H9 (cell line): ENCODE data around the gene ZNF664. TPM values are rescaled to one million over a fixed set of nuclear protein-coding genes. Genes with fewer than 3 reads are reported as not detected.

Experiments used
- DNase-seq: peaks from one replicate; pipeline ENCODE4 v3.0.0-alpha.2; 2017
- H2AFZ ChIP-seq: one replicate; pipeline ENCODE4 v1.6.1; 2013; ENCODE audit warnings: mild to moderate bottlenecking, low read length, control low read depth, moderate library complexity
- H2AK5ac ChIP-seq: 2 replicates; pipeline ENCODE4 v1.6.1; 2013; ENCODE audit warnings: low read length, control low read depth, mixed read lengths; ENCODE audit not compliant: insufficient read length
- H2BK120ac ChIP-seq: one replicate; pipeline ENCODE4 v1.6.1; 2013; ENCODE audit warnings: low read depth, mild to moderate bottlenecking, low read length, control low read depth, inconsistent platforms; ENCODE audit not compliant: poor library complexity, severe bottlenecking
- H2BK12ac ChIP-seq: 2 replicates; pipeline ENCODE4 v1.6.1; 2013; ENCODE audit warnings: low read length, control low read depth, mixed read lengths, low read depth; ENCODE audit not compliant: insufficient read length
- H2BK15ac ChIP-seq: 2 replicates; pipeline ENCODE4 v1.6.1; 2013; ENCODE audit warnings: low read depth, low read length, control low read depth
- H2BK20ac ChIP-seq: one replicate; pipeline ENCODE4 v1.6.1; 2013; ENCODE audit warnings: low read depth, mild to moderate bottlenecking, low read length, control low read depth, inconsistent platforms; ENCODE audit not compliant: poor library complexity, severe bottlenecking
- H2BK5ac ChIP-seq: 2 replicates; pipeline ENCODE4 v1.6.1; 2013; ENCODE audit warnings: low read length, control low read depth, mixed read lengths; ENCODE audit not compliant: insufficient read length
- H3K14ac ChIP-seq: 2 replicates; pipeline ENCODE4 v1.6.1; 2013; ENCODE audit warnings: low read length, control low read depth; ENCODE audit not compliant: insufficient read depth
- H3K18ac ChIP-seq: 2 replicates; pipeline ENCODE4 v1.6.1; 2013; ENCODE audit warnings: low read depth, mild to moderate bottlenecking, mixed read lengths, low read length, control low read depth; ENCODE audit not compliant: insufficient read length
- H3K23ac ChIP-seq: 2 replicates; pipeline ENCODE4 v1.6.1; 2013; ENCODE audit warnings: low read length, control low read depth, mixed read lengths, low read depth; ENCODE audit not compliant: insufficient read length
- H3K23me2 ChIP-seq: 2 replicates; pipeline ENCODE4 v1.6.1; 2013; ENCODE audit warnings: low read depth, mild to moderate bottlenecking, mixed read lengths, low read length, control low read depth; ENCODE audit not compliant: insufficient read length, poor library complexity, severe bottlenecking
- H3K27ac ChIP-seq: 2 replicates; pipeline ENCODE4 v1.5.1; 2013; ENCODE audit warnings: low read length, control low read depth, mixed read lengths, low read depth; ENCODE audit not compliant: insufficient read length
- H3K27me3 ChIP-seq: 2 replicates; pipeline ENCODE4 v1.6.1; 2013; ENCODE audit warnings: low read length, control low read depth, inconsistent platforms; ENCODE audit not compliant: insufficient read depth
- H3K4ac ChIP-seq: 2 replicates; pipeline ENCODE4 v1.6.1; 2013; ENCODE audit warnings: low read depth, mild to moderate bottlenecking, control low read depth, inconsistent platforms, low read length, moderate library complexity
- H3K4me1 ChIP-seq: 2 replicates; pipeline ENCODE4 v1.6.1; 2013; ENCODE audit warnings: low read length, control low read depth, inconsistent platforms; ENCODE audit not compliant: insufficient read depth
- H3K4me2 ChIP-seq: 2 replicates; pipeline ENCODE4 v1.6.1; 2013; ENCODE audit warnings: low read length, control low read depth, mixed read lengths; ENCODE audit not compliant: insufficient read length, insufficient read depth
- H3K56ac ChIP-seq: 2 replicates; pipeline ENCODE4 v1.6.1; 2013; ENCODE audit warnings: low read depth, mild to moderate bottlenecking, mixed read lengths, low read length, control low read depth; ENCODE audit not compliant: insufficient read length
- H3K79me1 ChIP-seq: 2 replicates; pipeline ENCODE4 v1.6.1; 2013; ENCODE audit warnings: low read depth, mild to moderate bottlenecking, moderate library complexity, low read length, control low read depth, inconsistent platforms; ENCODE audit not compliant: insufficient read depth, poor library complexity, severe bottlenecking
- H3K79me2 ChIP-seq: 2 replicates; pipeline ENCODE4 v1.6.1; 2013; ENCODE audit warnings: low read length, control low read depth, inconsistent platforms; ENCODE audit not compliant: insufficient read depth
- H3K9ac ChIP-seq: 2 replicates; pipeline ENCODE4 v1.6.1; 2013; ENCODE audit warnings: low read length, control low read depth, mixed read lengths; ENCODE audit not compliant: insufficient read length; ENCODE audit errors: extremely low read depth
- H3K9me3 ChIP-seq: one replicate; pipeline ENCODE4 v1.6.1; 2013; ENCODE audit warnings: low read depth, low read length, inconsistent platforms; ENCODE audit not compliant: control insufficient read depth
- H3T11ph ChIP-seq: one replicate; pipeline ENCODE4 v1.6.1; 2013; ENCODE audit warnings: mild to moderate bottlenecking, low read length, control low read depth, inconsistent platforms
- H4K20me1 ChIP-seq: one replicate; pipeline ENCODE4 v1.6.1; 2013; ENCODE audit not compliant: control insufficient read depth, insufficient read length, insufficient read depth
- H4K5ac ChIP-seq: 2 replicates; pipeline ENCODE4 v1.6.1; 2013; ENCODE audit warnings: low read depth, mild to moderate bottlenecking, mixed read lengths, low read length, control low read depth; ENCODE audit not compliant: insufficient read length
- H4K8ac ChIP-seq: replicated peaks from 2 replicates; pipeline ENCODE4 v1.6.1; 2013; ENCODE audit warnings: low read length, control low read depth, mixed read lengths, low read depth; ENCODE audit not compliant: insufficient read length
- H4K91ac ChIP-seq: 2 replicates; pipeline ENCODE4 v1.6.1; 2013; ENCODE audit warnings: low read depth, mild to moderate bottlenecking, moderate library complexity, mixed read lengths, low read length, control low read depth; ENCODE audit not compliant: insufficient read length
- H3K27ac Mint-ChIP-seq, 3 experiments: 2 replicates in 2 of 3; 3 replicates in 1 of 3; pipeline ENCODE4 v1.8.0; 2020 to 2021; ENCODE audit warnings: mixed read lengths in 3 of 3, mild to moderate bottlenecking in 1 of 3, moderate library complexity in 1 of 3
- H3K27me3 Mint-ChIP-seq: 2 replicates; pipeline ENCODE4 v1.8.0; 2021; ENCODE audit warnings: low read depth, mild to moderate bottlenecking, moderate library complexity, mixed read lengths
- H3K36me3 Mint-ChIP-seq, 3 experiments: 2 replicates in 2 of 3; 3 replicates in 1 of 3; pipeline ENCODE4 v1.8.0; 2020 to 2021; ENCODE audit warnings: low read depth in 3 of 3, mixed read lengths in 3 of 3; ENCODE audit not compliant: insufficient read depth in 1 of 3
- H3K4me1 Mint-ChIP-seq, 2 experiments: 2 replicates each; pipeline ENCODE4 v1.8.0; 2020; ENCODE audit warnings: mixed read lengths in 2 of 2
- H3K4me3 Mint-ChIP-seq, 2 experiments: 2 replicates in 1 of 2; 3 replicates in 1 of 2; pipeline ENCODE4 v1.8.0; 2020 to 2021; ENCODE audit warnings: mild to moderate bottlenecking in 2 of 2, mixed read lengths in 2 of 2, moderate library complexity in 1 of 2
- H3K9me3 Mint-ChIP-seq, 2 experiments: 2 replicates in 1 of 2; 3 replicates in 1 of 2; pipeline ENCODE4 v1.8.0; 2020; ENCODE audit warnings: mild to moderate bottlenecking in 2 of 2, mixed read lengths in 2 of 2, moderate library complexity in 1 of 2
- CTCF ChIP-seq: fragments of 200-600 bp; sonication (generic); conservative IDR thresholded peaks from 3 replicates; pipeline ENCODE4 v1.8.0; 2021; ENCODE audit warnings: antibody characterized with exemption, mild to moderate bottlenecking
- WGBS: extraction: QIAGEN DNeasy Blood & Tissue Kit; methylation state at CpG from one replicate; pipeline ENCODE4 v1.1.7; 2013; ENCODE audit warnings: missing lambda C conversion rate, low lambda C conversion rate, mixed read lengths; ENCODE audit not compliant: insufficient read length; ENCODE audit errors: extremely low coverage; 5-methylcytosine and 5-hydroxymethylcytosine counted together
- total RNA-seq: library from RNA; stranded (reverse); gene quantifications from 2 replicates; pipeline ENCODE4 v1.2.1, GENCODE V29; 2021

Gene ZNF664
- total RNA-seq, 1 experiment from 2014 or later = 29.5 TPM

DNA sequence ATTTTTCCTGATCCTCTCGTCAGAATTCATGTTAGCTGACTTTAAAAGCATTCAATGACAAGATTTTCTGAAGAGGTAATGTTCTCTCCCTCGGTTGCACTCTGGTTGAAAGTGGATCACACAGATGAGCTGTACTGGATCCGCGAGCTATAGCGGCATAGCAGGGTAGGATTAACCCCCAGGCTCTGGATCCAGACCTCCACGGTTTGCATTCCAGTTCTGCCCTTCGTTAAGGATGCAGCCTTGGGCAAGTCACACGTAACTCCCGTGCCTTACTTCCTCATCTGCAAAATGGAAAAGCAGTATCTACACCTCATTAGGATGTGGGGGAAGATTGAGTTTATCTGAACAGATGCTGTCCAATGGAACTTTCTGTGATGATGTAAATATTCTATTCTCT, 14.1 kb upstream of the ZNF664 start:
- no CpG with 5 or more reads among the region's 9 CpGs for WGBS
- H2AFZ ChIP-seq = no peak overlapping the region
- no peak overlapping the region for H2BK15ac ChIP-seq
- no peaks in the 10 kb centered on the region for H3K4me1 ChIP-seq
- no peak overlapping the region for H2BK5ac ChIP-seq
- no peak overlapping the region for H3K56ac ChIP-seq
- H4K8ac ChIP-seq = no peak overlapping the region
- H2BK20ac ChIP-seq = no peak overlapping the region
- no peaks in the 10 kb centered on the region for H3K9me3 ChIP-seq
- no peak overlapping the region for H3K27ac Mint-ChIP-seq
- DNase-seq = no peak
- H4K20me1 ChIP-seq = no peaks in the 10 kb centered on the region
- no peak overlapping the region for H3K4me3 Mint-ChIP-seq
- H3K27me3 ChIP-seq = peaks cover 33% of the 10 kb centered on the region
- no peaks in the 10 kb centered on the region for H3K36me3 Mint-ChIP-seq
- no peak overlapping the region for H4K5ac ChIP-seq
- TF ChIP-seq CTCF = no peak
- H2BK120ac ChIP-seq = no peak overlapping the region
- H3T11ph ChIP-seq = no peak overlapping the region
- no peak overlapping the region for H2BK12ac ChIP-seq
- no peak overlapping the region for H2AK5ac ChIP-seq
- no peak overlapping the region for H3K4ac ChIP-seq
- no peaks in the 10 kb centered on the region for H3K9me3 Mint-ChIP-seq
- H3K27ac ChIP-seq = no peak overlapping the region
- H4K91ac ChIP-seq = no peak overlapping the region
- H3K9ac ChIP-seq = no peak overlapping the region
- no peak overlapping the region for H3K23ac ChIP-seq
- H3K18ac ChIP-seq = no peak overlapping the region
- no peak overlapping the region for H3K14ac ChIP-seq
- no peaks in the 10 kb centered on the region for H3K79me2 ChIP-seq
- H3K4me2 ChIP-seq = no peak overlapping the region
- H3K27me3 Mint-ChIP-seq = peaks cover 100% of the 10 kb centered on the region
- H3K23me2 ChIP-seq = no peaks in the 10 kb centered on the region
- no peaks in the 10 kb centered on the region for H3K4me1 Mint-ChIP-seq
- no peaks in the 10 kb centered on the region for H3K79me1 ChIP-seq
